ENCODE data around the gene P3H2.

P3H2 gene

GRCh38 chr3:190003068-190003467 lies 117.6 kb downstream of the P3H2 start:
- Histone ChIP-seq H3K27ac (no peak overlapping the region), H3K36me3 (ENCODE audit: insufficient read depth) (no peaks in the 10 kb centered on the region), H3K4me1 (ENCODE audit: low read depth, poor library complexity, severe bottlenecking) (no peaks in the 10 kb centered on the region), H2AFZ (ENCODE audit: low read depth) (no peak overlapping the region), H3K27me3 (ENCODE audit: insufficient read depth, low read depth) (no peaks in the 10 kb centered on the region), H3K9ac (no peak overlapping the region), H3K4me2 (no peak overlapping the region), H3K4me3 (IDR thresholded peaks at IDR 0.05; ENCODE audit: insufficient read depth, low read depth, low read length) (no peak overlapping the region), H4K20me1 (ENCODE audit: insufficient read depth) (no peaks in the 10 kb centered on the region; the same call in 1 of the 2 replicates), H3K79me2 (ENCODE audit: insufficient read depth, low read depth) (no peaks in the 10 kb centered on the region)
- no peak for TF ChIP-seq CTCF (conservative IDR thresholded peaks at IDR 0.05; ENCODE audit: low read depth, low read length)

- H3K9ac ChIP-seq, result no peak overlapping the region
Measured at GRCh38 chr3:190001426-190001825, 119.3 kb downstream of the P3H2 start.

DNA sequence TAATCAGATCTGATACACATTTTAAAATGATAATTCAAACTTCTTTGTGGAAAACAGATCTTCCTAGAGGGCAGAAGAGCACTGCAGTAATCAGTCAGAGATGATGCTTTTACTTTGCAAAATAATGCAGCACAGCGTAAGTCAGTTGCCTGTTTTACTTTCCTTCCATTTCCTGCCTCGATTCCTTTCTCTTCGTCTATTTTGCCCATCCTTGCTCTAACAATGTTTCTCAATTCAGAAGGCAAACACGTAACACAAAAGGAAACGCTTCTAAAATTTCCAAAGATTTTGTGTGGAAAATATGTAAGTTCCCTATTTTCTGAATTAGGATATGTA lies 119.9 kb downstream of the P3H2 start:
- Histone ChIP-seq H3K36me3 (ENCODE audit: insufficient read depth) (no peaks in the 10 kb centered on the region), H3K79me2 (ENCODE audit: insufficient read depth, low read depth) (no peaks in the 10 kb centered on the region), H2AFZ (ENCODE audit: low read depth) (no peak overlapping the region), H3K4me2 (no peak overlapping the region), H4K20me1 (ENCODE audit: insufficient read depth) (no peaks in the 10 kb centered on the region; the same call in 1 of the 2 replicates), H3K27ac (no peak overlapping the region), H3K27me3 (ENCODE audit: insufficient read depth, low read depth) (no peaks in the 10 kb centered on the region), H3K4me1 (ENCODE audit: low read depth, poor library complexity, severe bottlenecking) (no peaks in the 10 kb centered on the region), H3K4me3 (IDR thresholded peaks at IDR 0.05; ENCODE audit: insufficient read depth, low read depth, low read length) (no peak overlapping the region), H3K9ac (no peak overlapping the region)
- TF ChIP-seq CTCF (conservative IDR thresholded peaks at IDR 0.05; ENCODE audit: low read depth, low read length), result no peak

More at GRCh38 chr3:190001426-190001825, 119.3 kb downstream of the P3H2 start:
- H3K4me2 ChIP-seq, result no peak overlapping the region
- TF ChIP-seq CTCF (conservative IDR thresholded peaks at IDR 0.05; ENCODE audit: low read depth, low read length), result no peak
- no peaks in the 10 kb centered on the region for H3K79me2 ChIP-seq (ENCODE audit: insufficient read depth, low read depth)
- no peaks in the 10 kb centered on the region for H3K27me3 ChIP-seq (ENCODE audit: insufficient read depth, low read depth)
- no peaks in the 10 kb centered on the region; the same call in 1 of the 2 replicates for H4K20me1 ChIP-seq (ENCODE audit: insufficient read depth)
- no peak overlapping the region for H3K4me3 ChIP-seq (IDR thresholded peaks at IDR 0.05; ENCODE audit: insufficient read depth, low read depth, low read length)
- H2AFZ ChIP-seq (ENCODE audit: low read depth), result no peak overlapping the region
- H3K27ac ChIP-seq, result no peak overlapping the region
- no peaks in the 10 kb centered on the region for H3K4me1 ChIP-seq (ENCODE audit: low read depth, poor library complexity, severe bottlenecking)
- H3K36me3 ChIP-seq (ENCODE audit: insufficient read depth), result no peaks in the 10 kb centered on the region

DNA sequence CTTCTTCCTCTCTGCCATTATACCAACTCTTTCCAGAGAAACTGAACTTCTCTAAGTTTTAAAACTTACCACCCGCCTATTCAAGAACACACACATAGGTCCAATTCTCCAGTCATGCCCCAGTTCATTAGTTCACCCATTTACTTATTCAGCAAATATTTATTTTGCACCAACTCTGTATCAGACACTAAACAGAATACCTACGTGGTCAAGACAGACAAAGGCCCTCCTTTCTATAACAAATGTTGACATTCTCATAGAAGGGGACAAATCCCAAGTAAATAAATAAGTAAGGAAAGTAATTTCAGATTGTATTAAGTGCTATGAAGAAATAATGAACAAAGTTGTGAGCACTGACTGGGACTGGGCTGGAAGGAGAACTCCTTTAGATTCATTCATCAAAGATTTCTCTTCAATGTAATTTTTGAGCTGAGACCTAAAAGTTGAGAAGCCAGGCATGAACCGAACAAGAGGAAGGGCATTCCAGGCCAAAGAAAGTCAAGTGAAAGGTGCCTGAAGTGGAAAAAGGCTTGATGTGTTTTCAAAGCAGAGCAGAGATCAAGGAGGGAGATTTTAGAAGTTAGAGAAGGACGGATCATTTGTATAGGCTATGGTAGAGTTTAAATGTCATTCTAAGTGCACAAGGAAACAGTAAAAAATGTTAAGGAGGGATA lies 120.4 kb downstream of the P3H2 start:
- Histone ChIP-seq H3K9ac (no peak overlapping the region), H4K20me1 (ENCODE audit: insufficient read depth) (no peaks in the 10 kb centered on the region; the same call in 1 of the 2 replicates), H3K4me3 (IDR thresholded peaks at IDR 0.05; ENCODE audit: insufficient read depth, low read depth, low read length) (no peak overlapping the region), H3K27me3 (ENCODE audit: insufficient read depth, low read depth) (no peaks in the 10 kb centered on the region), H3K27ac (no peak overlapping the region), H3K36me3 (ENCODE audit: insufficient read depth) (no peaks in the 10 kb centered on the region), H3K4me1 (ENCODE audit: low read depth, poor library complexity, severe bottlenecking) (peaks cover 5% of the 10 kb centered on the region), H2AFZ (ENCODE audit: low read depth) (no peak overlapping the region), H3K4me2 (no peak overlapping the region), H3K79me2 (ENCODE audit: insufficient read depth, low read depth) (no peaks in the 10 kb centered on the region)
- no peak for TF ChIP-seq CTCF (conservative IDR thresholded peaks at IDR 0.05; ENCODE audit: low read depth, low read length)

Measured in KMS-11 (cell line).